ENCODE data around the gene B3GALNT1. TPM values are rescaled to one million over a fixed set of nuclear protein-coding genes. Genes with fewer than 3 reads are reported as not detected.
A peak's percentile ranks its signal among the peaks of the same experiment; 100 is the strongest.

B3GALNT1 gene, protein sequence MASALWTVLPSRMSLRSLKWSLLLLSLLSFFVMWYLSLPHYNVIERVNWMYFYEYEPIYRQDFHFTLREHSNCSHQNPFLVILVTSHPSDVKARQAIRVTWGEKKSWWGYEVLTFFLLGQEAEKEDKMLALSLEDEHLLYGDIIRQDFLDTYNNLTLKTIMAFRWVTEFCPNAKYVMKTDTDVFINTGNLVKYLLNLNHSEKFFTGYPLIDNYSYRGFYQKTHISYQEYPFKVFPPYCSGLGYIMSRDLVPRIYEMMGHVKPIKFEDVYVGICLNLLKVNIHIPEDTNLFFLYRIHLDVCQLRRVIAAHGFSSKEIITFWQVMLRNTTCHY
- 13.8 and 22.5 TPM in 2 replicates for total RNA-seq (ENCODE audit: low replicate concordance)

DNA sequence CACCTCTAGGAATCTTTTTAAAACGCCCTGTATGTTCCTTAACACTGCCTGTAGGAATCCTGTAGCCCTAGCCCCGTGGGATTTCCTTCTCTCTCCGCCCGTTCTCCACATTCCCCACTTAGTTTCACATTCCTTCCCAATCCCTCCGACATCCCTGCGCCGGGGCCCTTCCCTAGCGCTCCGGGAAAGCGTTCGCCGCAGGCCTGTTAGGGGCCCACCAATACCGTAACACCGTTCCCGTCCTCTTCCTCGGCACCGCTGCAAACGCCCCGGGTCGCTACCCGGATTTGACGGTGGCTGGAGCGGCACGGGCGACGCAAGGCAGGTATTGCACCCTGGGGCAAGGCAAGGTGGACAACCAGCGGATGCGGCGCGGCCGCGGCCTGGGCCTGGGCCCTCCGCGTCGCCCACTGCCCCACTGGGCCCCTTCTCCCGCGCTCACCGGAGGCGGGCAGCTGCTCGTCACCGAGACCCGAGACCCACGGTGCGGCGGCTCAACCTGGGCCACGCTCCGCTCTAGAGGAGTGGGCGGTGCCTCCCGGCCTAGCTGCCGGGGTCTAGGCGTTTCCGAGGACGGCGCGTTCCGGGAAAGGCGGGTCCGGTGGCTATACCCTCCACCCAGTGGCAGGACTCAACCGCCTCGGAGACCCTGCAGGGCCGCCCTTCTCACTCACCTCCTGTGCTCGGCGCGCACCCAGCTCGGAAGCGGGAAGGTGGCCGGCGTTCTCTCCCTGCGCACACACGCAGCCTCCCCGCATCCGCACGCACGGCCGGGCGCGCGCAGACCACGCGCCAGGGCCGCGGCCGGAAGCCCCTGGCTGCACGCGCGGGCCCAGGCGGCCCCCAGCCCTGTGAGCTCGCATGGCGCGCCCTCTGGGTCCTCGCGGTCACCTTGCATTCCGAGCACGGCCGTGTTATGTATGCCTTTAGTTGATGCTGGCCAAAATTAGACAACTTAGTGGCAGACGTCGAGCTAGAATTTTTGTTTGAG lies at the start of gene B3GALNT1:
B3GALNT1 (minus strand) TSS at position 789 of the 991 bp plus-strand sequence. CDS start 18,595 bp downstream, outside the sequence.
- Histone ChIP-seq H4K20me1 (ENCODE audit: low read depth) (no peaks in the 10 kb centered on the region), H3K4me3 (peak within 1 kb of the TSS; percentile 48), H3K9ac (peak within 1 kb of the TSS; percentile 54), H3F3A (ENCODE audit: low read depth) (no peaks in the 10 kb centered on the region), H3K27me3 (peaks cover 35% of the 10 kb centered on the region), H3K79me2 (ENCODE audit: low read depth) (no peaks in the 10 kb centered on the region), H3K27ac (no peak within 1 kb of the TSS), H2AFZ (replicated peaks) (peak within 1 kb of the TSS; percentile 92), H3K4me1 (peaks cover 3% of the 10 kb centered on the region), H3K4me2 (peak within 1 kb of the TSS; percentile 73), H3K9me3 (ENCODE audit: low read depth) (no peaks in the 10 kb centered on the region), H3K36me3 (no peaks in the 10 kb centered on the region)
- H3K27ac Mint-ChIP-seq: no peak within 1 kb of the TSS
- TF ChIP-seq, protein P1, sequence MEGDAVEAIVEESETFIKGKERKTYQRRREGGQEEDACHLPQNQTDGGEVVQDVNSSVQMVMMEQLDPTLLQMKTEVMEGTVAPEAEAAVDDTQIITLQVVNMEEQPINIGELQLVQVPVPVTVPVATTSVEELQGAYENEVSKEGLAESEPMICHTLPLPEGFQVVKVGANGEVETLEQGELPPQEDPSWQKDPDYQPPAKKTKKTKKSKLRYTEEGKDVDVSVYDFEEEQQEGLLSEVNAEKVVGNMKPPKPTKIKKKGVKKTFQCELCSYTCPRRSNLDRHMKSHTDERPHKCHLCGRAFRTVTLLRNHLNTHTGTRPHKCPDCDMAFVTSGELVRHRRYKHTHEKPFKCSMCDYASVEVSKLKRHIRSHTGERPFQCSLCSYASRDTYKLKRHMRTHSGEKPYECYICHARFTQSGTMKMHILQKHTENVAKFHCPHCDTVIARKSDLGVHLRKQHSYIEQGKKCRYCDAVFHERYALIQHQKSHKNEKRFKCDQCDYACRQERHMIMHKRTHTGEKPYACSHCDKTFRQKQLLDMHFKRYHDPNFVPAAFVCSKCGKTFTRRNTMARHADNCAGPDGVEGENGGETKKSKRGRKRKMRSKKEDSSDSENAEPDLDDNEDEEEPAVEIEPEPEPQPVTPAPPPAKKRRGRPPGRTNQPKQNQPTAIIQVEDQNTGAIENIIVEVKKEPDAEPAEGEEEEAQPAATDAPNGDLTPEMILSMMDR (IDR thresholded peaks at IDR 0.05): no peak
- TF ChIP-seq EZH2 (IDR thresholded peaks at IDR 0.05) (peak; percentile 74), EZH2phosphoT487 (IDR thresholded peaks at IDR 0.05) (no peak)
- DNase-seq (ENCODE audit: low spot score): peak; percentile 75
- H3K4me1 Mint-ChIP-seq: peaks cover 3% of the 10 kb centered on the region
- peaks cover 12% of the 10 kb centered on the region for H3K27me3 Mint-ChIP-seq (ENCODE audit: insufficient read depth, low read depth)
- no peaks in the 10 kb centered on the region for H3K36me3 Mint-ChIP-seq
- peak within 1 kb of the TSS; percentile 81 for H3K4me3 Mint-ChIP-seq
- H3K9me3 Mint-ChIP-seq: no peaks in the 10 kb centered on the region

DNA sequence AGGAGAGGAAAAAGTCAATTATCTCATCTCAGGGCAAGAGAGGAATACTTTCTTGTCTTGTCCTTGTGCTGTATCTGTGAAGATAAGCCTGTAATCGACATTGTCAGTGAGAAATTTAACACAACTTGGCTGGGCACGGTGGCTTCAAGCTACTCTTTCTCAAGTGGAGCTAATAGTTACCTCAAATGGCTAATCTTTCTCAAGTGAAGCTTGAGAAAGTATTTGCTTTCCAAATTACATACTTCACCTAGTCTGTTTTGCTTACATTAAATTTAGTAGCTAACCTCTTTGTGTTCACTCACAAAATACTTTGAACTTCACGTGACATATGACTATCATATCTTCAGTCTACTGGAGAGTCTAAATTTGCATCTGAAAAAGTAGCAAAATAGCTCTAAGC lies 48.3 kb upstream of the B3GALNT1 start:
- no peaks in the 10 kb centered on the region for H4K20me1 ChIP-seq (ENCODE audit: low read depth)
- no peaks in the 10 kb centered on the region for H3K4me1 Mint-ChIP-seq
- TF ChIP-seq, protein P1 (IDR thresholded peaks at IDR 0.05): no peak
- no peak for TF ChIP-seq EZH2phosphoT487 (IDR thresholded peaks at IDR 0.05)
- H3K36me3 ChIP-seq: no peaks in the 10 kb centered on the region
- H3K27me3 ChIP-seq: no peaks in the 10 kb centered on the region
- no peak overlapping the region for H3K27ac ChIP-seq
- H3K4me2 ChIP-seq: no peak overlapping the region
- H3K9me3 ChIP-seq (ENCODE audit: low read depth): no peaks in the 10 kb centered on the region
- no peak overlapping the region for H3K9ac ChIP-seq
- H3K36me3 Mint-ChIP-seq: no peaks in the 10 kb centered on the region
- H3K4me3 Mint-ChIP-seq: no peak overlapping the region
- H3K27me3 Mint-ChIP-seq (ENCODE audit: insufficient read depth, low read depth): peaks cover 2% of the 10 kb centered on the region
- no peak overlapping the region for H3K4me3 ChIP-seq
- no peaks in the 10 kb centered on the region for H3F3A ChIP-seq (ENCODE audit: low read depth)
- H3K27ac Mint-ChIP-seq: no peak overlapping the region
- no peaks in the 10 kb centered on the region for H3K4me1 ChIP-seq
- no peak overlapping the region for H2AFZ ChIP-seq (replicated peaks)
- no peak for DNase-seq (ENCODE audit: low spot score)
- H3K9me3 Mint-ChIP-seq: no peaks in the 10 kb centered on the region
- no peaks in the 10 kb centered on the region for H3K79me2 ChIP-seq (ENCODE audit: low read depth)

DNA sequence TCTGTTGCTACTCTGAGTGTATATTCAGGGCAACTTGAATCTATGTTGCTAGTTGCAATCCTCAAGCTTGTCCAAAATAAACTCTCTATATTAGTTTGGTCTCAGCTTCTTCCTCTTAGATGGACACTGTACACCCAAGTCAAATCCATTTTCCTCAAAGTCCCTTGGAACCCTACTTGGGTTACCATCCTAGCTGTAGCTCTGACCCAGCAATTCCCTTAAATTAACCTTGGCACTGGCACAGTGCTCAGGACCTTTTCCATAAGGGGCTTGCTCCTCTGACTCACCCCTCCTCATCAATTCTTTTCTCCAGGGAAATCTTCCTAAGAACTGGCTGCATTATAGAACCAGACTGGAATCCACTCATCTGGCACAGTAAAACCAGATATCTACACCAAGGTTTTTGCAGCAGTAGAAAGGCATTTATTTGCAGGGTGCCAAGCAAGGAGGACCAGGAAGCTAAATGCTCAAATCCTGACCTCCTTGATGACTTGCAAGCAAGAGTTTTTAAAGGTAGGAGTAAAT lies 44.9 kb upstream of the B3GALNT1 start:
- H3K27ac Mint-ChIP-seq: no peak overlapping the region
- no peaks in the 10 kb centered on the region for H3K4me1 Mint-ChIP-seq
- Histone ChIP-seq H3F3A (ENCODE audit: low read depth) (no peaks in the 10 kb centered on the region), H3K79me2 (ENCODE audit: low read depth) (no peaks in the 10 kb centered on the region), H3K4me1 (no peaks in the 10 kb centered on the region), H3K4me2 (no peak overlapping the region), H3K4me3 (no peak overlapping the region), H3K9me3 (ENCODE audit: low read depth) (no peaks in the 10 kb centered on the region), H4K20me1 (ENCODE audit: low read depth) (no peaks in the 10 kb centered on the region), H3K27me3 (no peaks in the 10 kb centered on the region), H3K36me3 (no peaks in the 10 kb centered on the region), H3K27ac (no peak overlapping the region), H3K9ac (no peak overlapping the region), H2AFZ (replicated peaks) (no peak overlapping the region)
- DNase-seq (ENCODE audit: low spot score): no peak
- H3K36me3 Mint-ChIP-seq: no peaks in the 10 kb centered on the region
- no peak overlapping the region for H3K4me3 Mint-ChIP-seq
- H3K27me3 Mint-ChIP-seq (ENCODE audit: insufficient read depth, low read depth): peaks cover 2% of the 10 kb centered on the region
- H3K9me3 Mint-ChIP-seq: no peaks in the 10 kb centered on the region
- TF ChIP-seq EZH2 (IDR thresholded peaks at IDR 0.05) (no peak), EZH2phosphoT487 (IDR thresholded peaks at IDR 0.05) (no peak)
- TF ChIP-seq, protein P1 (IDR thresholded peaks at IDR 0.05): no peak

Measured in neural progenitor cell (in vitro differentiated cells).